H1 (cell line): ENCODE measurements around the gene RPL36A. TPM values are rescaled to one million over a fixed set of nuclear protein-coding genes. Genes with fewer than 3 reads are reported as not detected.

ENCODE experiments used
- polyA plus RNA-seq, 7 experiments: library from polyadenylated mRNA; depleted of rRNA in 3 of 7; stranded (reverse) in 5 of 7; unstranded in 2 of 7; fragments of >200 nt in 5 of 7; fragments of 200-250 nt in 2 of 7; gene quantifications; 1 replicate in 5 of 7; 2 replicates in 1 of 7; 4 replicates in 1 of 7; pipeline versions ENCODE4 v1.2.1 to v1.2.3, GENCODE V29; 2011 to 2013; ENCODE audit warnings: missing spikeins in 2 of 7, mixed read lengths in 2 of 7
- total RNA-seq: library from RNA; stranded (reverse); fragmentation: NEBNext Ultra II Directional; extraction: Animal tissue kit (Norgen Biotek cat#: 25700); gene quantifications from 2 replicates; pipeline ENCODE4 v1.2.1, GENCODE V29; 2021
- TF ChIP-seq, protein P1 (sequence below): fragments of 300-600 bp; sonication (generic); IDR thresholded peaks from 2 replicates; pipeline ENCODE4 v1.7.1; 2012; ENCODE audit warnings: low read length, moderate library complexity, mild to moderate bottlenecking, inconsistent platforms; ENCODE audit not compliant: insufficient replicate concordance

RPL36A gene
- total and polyA plus RNA-seq, 2 of the 8 experiments (the other 6 are each of a cell fraction or from before 2014, with no cell fraction given): 271 to 1,587 TPM

DNA sequence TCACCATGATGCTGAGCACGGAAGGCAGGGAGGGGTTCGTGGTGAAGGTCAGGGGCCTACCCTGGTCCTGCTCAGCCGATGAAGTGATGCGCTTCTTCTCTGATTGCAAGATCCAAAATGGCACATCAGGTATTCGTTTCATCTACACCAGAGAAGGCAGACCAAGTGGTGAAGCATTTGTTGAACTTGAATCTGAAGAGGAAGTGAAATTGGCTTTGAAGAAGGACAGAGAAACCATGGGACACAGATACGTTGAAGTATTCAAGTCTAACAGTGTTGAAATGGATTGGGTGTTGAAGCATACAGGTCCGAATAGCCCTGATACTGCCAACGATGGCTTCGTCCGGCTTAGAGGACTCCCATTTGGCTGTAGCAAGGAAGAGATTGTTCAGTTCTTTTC, 21.2 kb downstream of the RPL36A start (continued):
- TF ChIP-seq, protein P1, sequence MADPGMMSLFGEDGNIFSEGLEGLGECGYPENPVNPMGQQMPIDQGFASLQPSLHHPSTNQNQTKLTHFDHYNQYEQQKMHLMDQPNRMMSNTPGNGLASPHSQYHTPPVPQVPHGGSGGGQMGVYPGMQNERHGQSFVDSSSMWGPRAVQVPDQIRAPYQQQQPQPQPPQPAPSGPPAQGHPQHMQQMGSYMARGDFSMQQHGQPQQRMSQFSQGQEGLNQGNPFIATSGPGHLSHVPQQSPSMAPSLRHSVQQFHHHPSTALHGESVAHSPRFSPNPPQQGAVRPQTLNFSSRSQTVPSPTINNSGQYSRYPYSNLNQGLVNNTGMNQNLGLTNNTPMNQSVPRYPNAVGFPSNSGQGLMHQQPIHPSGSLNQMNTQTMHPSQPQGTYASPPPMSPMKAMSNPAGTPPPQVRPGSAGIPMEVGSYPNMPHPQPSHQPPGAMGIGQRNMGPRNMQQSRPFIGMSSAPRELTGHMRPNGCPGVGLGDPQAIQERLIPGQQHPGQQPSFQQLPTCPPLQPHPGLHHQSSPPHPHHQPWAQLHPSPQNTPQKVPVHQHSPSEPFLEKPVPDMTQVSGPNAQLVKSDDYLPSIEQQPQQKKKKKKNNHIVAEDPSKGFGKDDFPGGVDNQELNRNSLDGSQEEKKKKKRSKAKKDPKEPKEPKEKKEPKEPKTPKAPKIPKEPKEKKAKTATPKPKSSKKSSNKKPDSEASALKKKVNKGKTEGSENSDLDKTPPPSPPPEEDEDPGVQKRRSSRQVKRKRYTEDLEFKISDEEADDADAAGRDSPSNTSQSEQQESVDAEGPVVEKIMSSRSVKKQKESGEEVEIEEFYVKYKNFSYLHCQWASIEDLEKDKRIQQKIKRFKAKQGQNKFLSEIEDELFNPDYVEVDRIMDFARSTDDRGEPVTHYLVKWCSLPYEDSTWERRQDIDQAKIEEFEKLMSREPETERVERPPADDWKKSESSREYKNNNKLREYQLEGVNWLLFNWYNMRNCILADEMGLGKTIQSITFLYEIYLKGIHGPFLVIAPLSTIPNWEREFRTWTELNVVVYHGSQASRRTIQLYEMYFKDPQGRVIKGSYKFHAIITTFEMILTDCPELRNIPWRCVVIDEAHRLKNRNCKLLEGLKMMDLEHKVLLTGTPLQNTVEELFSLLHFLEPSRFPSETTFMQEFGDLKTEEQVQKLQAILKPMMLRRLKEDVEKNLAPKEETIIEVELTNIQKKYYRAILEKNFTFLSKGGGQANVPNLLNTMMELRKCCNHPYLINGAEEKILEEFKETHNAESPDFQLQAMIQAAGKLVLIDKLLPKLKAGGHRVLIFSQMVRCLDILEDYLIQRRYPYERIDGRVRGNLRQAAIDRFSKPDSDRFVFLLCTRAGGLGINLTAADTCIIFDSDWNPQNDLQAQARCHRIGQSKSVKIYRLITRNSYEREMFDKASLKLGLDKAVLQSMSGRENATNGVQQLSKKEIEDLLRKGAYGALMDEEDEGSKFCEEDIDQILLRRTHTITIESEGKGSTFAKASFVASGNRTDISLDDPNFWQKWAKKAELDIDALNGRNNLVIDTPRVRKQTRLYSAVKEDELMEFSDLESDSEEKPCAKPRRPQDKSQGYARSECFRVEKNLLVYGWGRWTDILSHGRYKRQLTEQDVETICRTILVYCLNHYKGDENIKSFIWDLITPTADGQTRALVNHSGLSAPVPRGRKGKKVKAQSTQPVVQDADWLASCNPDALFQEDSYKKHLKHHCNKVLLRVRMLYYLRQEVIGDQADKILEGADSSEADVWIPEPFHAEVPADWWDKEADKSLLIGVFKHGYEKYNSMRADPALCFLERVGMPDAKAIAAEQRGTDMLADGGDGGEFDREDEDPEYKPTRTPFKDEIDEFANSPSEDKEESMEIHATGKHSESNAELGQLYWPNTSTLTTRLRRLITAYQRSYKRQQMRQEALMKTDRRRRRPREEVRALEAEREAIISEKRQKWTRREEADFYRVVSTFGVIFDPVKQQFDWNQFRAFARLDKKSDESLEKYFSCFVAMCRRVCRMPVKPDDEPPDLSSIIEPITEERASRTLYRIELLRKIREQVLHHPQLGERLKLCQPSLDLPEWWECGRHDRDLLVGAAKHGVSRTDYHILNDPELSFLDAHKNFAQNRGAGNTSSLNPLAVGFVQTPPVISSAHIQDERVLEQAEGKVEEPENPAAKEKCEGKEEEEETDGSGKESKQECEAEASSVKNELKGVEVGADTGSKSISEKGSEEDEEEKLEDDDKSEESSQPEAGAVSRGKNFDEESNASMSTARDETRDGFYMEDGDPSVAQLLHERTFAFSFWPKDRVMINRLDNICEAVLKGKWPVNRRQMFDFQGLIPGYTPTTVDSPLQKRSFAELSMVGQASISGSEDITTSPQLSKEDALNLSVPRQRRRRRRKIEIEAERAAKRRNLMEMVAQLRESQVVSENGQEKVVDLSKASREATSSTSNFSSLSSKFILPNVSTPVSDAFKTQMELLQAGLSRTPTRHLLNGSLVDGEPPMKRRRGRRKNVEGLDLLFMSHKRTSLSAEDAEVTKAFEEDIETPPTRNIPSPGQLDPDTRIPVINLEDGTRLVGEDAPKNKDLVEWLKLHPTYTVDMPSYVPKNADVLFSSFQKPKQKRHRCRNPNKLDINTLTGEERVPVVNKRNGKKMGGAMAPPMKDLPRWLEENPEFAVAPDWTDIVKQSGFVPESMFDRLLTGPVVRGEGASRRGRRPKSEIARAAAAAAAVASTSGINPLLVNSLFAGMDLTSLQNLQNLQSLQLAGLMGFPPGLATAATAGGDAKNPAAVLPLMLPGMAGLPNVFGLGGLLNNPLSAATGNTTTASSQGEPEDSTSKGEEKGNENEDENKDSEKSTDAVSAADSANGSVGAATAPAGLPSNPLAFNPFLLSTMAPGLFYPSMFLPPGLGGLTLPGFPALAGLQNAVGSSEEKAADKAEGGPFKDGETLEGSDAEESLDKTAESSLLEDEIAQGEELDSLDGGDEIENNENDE: no peak
- TF ChIP-seq, all 59 proteins: peak for 0
